ENCODE results near the gene B3GNT7.

- TF ChIP-seq USF2 (IDR thresholded peaks at IDR 0.05; ENCODE audit: low read depth, low read length) (no peak), CTCF (conservative IDR thresholded peaks at IDR 0.05; ENCODE audit: low read depth, low read length) (no peak), CHD1 (IDR thresholded peaks at IDR 0.05; ENCODE audit: low read depth, low read length) (no peak)
Observed at GRCh38 chr2:231388725-231389346, 6.7 kb upstream of the B3GNT7 start.

Measured in IMR-90 (cell line).